NK-92 (cell line): ENCODE data around the gene HIGD1C.
"Not testable (repeated sequence)": the region's sequence is repeated elsewhere in the genome, so short reads cannot be mapped to it uniquely, and the experiment has no call there.

Experiments
- DNase-seq: peaks from one replicate; lab custom pipeline; 2025; ENCODE audit not compliant: unreplicated experiment; lab: John Stamatoyannopoulos, UW

HIGD1C gene

GRCh38 chr12:50952510-50952909 is at the start of gene HIGD1C:
Gene HIGD1C, plus strand, starts transcription at chr12:50952544. Its CDS starts 1,455 bp downstream, at chr12:50953999.
- no peak for DNase-seq

GRCh38 chr12:50908479-50908878 is 43.9 kb upstream of the HIGD1C start:
- DNase-seq, result not testable (repeated sequence)

- DNase-seq, result not testable (repeated sequence)
Measured at GRCh38 chr12:50912361-50912760, 40.0 kb upstream of the HIGD1C start.

- DNase-seq, result no peak
Measured at GRCh38 chr12:50913224-50913623, 39.1 kb upstream of the HIGD1C start.

GRCh38 chr12:50914872-50915484 is 37.4 kb upstream of the HIGD1C start:
- DNase-seq, result no peak

- no peak for DNase-seq
Measured at GRCh38 chr12:50916292-50916691, 36.1 kb upstream of the HIGD1C start.

- no peak for DNase-seq
Measured at GRCh38 chr12:50918584-50919316, 33.6 kb upstream of the HIGD1C start.

GRCh38 chr12:50922820-50923219 is 29.5 kb upstream of the HIGD1C start:
- DNase-seq, result no peak

- DNase-seq, result no peak
Measured at GRCh38 chr12:50923361-50924130, 28.8 kb upstream of the HIGD1C start.

GRCh38 chr12:50924131-50924438 is 28.3 kb upstream of the HIGD1C start:
- no peak for DNase-seq

GRCh38 chr12:50924439-50925341 is 27.7 kb upstream of the HIGD1C start:
- DNase-seq, result no peak

- DNase-seq, result no peak
Measured at GRCh38 chr12:50925342-50925651, 27.0 kb upstream of the HIGD1C start.

- no peak for DNase-seq
Measured at GRCh38 chr12:50925920-50926319, 26.4 kb upstream of the HIGD1C start.

GRCh38 chr12:50926415-50926814 is 25.9 kb upstream of the HIGD1C start:
- no peak for DNase-seq

- DNase-seq, result not testable (repeated sequence)
Measured at GRCh38 chr12:50926932-50927331, 25.4 kb upstream of the HIGD1C start.

GRCh38 chr12:50927356-50927755 is 25.0 kb upstream of the HIGD1C start:
- DNase-seq, result no peak

- DNase-seq, result no peak
Measured at GRCh38 chr12:50927766-50928224, 24.5 kb upstream of the HIGD1C start.

GRCh38 chr12:50928392-50928791 is 24.0 kb upstream of the HIGD1C start:
- no peak for DNase-seq

- no peak for DNase-seq
Measured at GRCh38 chr12:50929831-50930230, 22.5 kb upstream of the HIGD1C start.

- not testable (repeated sequence) for DNase-seq
Measured at GRCh38 chr12:50930477-50930876, 21.9 kb upstream of the HIGD1C start.

GRCh38 chr12:50932787-50933280 is 19.5 kb upstream of the HIGD1C start:
- DNase-seq, result no peak
